Mesenchymal stem cell (in vitro differentiated cells and primary cell): ENCODE results near the gene GDF11.

Experiments used
- DNase-seq: peaks from one replicate; pipeline ENCODE4 v3.0.0-alpha.2; 2013
- H2AFZ ChIP-seq: one replicate; pipeline ENCODE4 v1.6.1; 2013; ENCODE audit warnings: low read depth, mild to moderate bottlenecking, control low read depth, inconsistent platforms, low read length, moderate library complexity
- H2AK5ac ChIP-seq: 2 replicates; pipeline ENCODE4 v1.6.1; 2013; ENCODE audit warnings: low read length, moderate library complexity, mild to moderate bottlenecking, inconsistent platforms; ENCODE audit not compliant: severe bottlenecking
- H2BK120ac ChIP-seq: one replicate; pipeline ENCODE4 v1.6.1; 2013; ENCODE audit warnings: low read depth, mild to moderate bottlenecking, inconsistent platforms, low read length, moderate library complexity
- H2BK12ac ChIP-seq, 2 experiments: one replicate each; pipeline ENCODE4 v1.6.1; 2013; ENCODE audit warnings: inconsistent platforms in 2 of 2, low read length in 2 of 2, mild to moderate bottlenecking in 2 of 2, moderate library complexity in 2 of 2, control low read depth in 1 of 2
- H2BK15ac ChIP-seq: one replicate; pipeline ENCODE4 v1.6.1; 2013; ENCODE audit warnings: mild to moderate bottlenecking, low read depth, inconsistent platforms; ENCODE audit not compliant: poor library complexity, severe bottlenecking
- H2BK5ac ChIP-seq: 2 replicates; pipeline ENCODE4 v1.6.1; 2013; ENCODE audit warnings: low read depth, mild to moderate bottlenecking, low read length, control low read depth, inconsistent platforms; ENCODE audit not compliant: poor library complexity, severe bottlenecking
- H3K14ac ChIP-seq, 2 experiments: one replicate each; pipeline ENCODE4 v1.6.1; 2013; ENCODE audit warnings: inconsistent platforms in 2 of 2, low read length in 2 of 2, control low read depth in 1 of 2, mild to moderate bottlenecking in 1 of 2, moderate library complexity in 1 of 2
- H3K18ac ChIP-seq, 2 experiments: one replicate each; pipeline ENCODE4 v1.6.1; 2013; ENCODE audit warnings: inconsistent platforms in 2 of 2, low read length in 2 of 2, control low read depth in 1 of 2, low read depth in 1 of 2, mild to moderate bottlenecking in 1 of 2
- H3K23ac ChIP-seq, 2 experiments: one replicate each; pipeline ENCODE4 v1.6.1; 2013; ENCODE audit warnings: inconsistent platforms in 2 of 2, low read length in 2 of 2, mild to moderate bottlenecking in 2 of 2, moderate library complexity in 2 of 2, control low read depth in 1 of 2
- H3K27ac ChIP-seq: 2 replicates; pipeline ENCODE4 v1.5.1; 2013; ENCODE audit warnings: mild to moderate bottlenecking, moderate library complexity, low read length, control low read depth, inconsistent platforms; ENCODE audit not compliant: poor library complexity, severe bottlenecking
- H3K27me3 ChIP-seq, 2 experiments: 2 replicates each; pipeline versions ENCODE4 v1.6.1 to v1.7.0; 2013; ENCODE audit warnings: low read length in 2 of 2, mild to moderate bottlenecking in 2 of 2, moderate library complexity in 2 of 2, control low read depth in 1 of 2, inconsistent platforms in 1 of 2; ENCODE audit not compliant: control insufficient read depth in 1 of 2, insufficient read depth in 1 of 2
- H3K36me3 ChIP-seq, 2 experiments: 2 replicates each; pipeline versions ENCODE4 v1.6.1 to v1.7.0; 2013; ENCODE audit warnings: low read length in 2 of 2, control low read depth in 1 of 2, inconsistent platforms in 1 of 2, low read depth in 1 of 2, mild to moderate bottlenecking in 1 of 2; ENCODE audit not compliant: insufficient read depth in 2 of 2, control insufficient read depth in 1 of 2
- H3K4ac ChIP-seq, 2 experiments: one replicate each; pipeline ENCODE4 v1.6.1; 2013; ENCODE audit warnings: inconsistent platforms in 2 of 2, low read length in 2 of 2, mild to moderate bottlenecking in 2 of 2, moderate library complexity in 2 of 2, control low read depth in 1 of 2, low read depth in 1 of 2
- H3K4me1 ChIP-seq: 2 replicates; pipeline ENCODE4 v1.6.1; 2013; ENCODE audit warnings: low read depth, low read length, control low read depth; ENCODE audit not compliant: control insufficient read depth, insufficient read depth
- H3K4me2 ChIP-seq: 2 replicates; pipeline ENCODE4 v1.6.1; 2013; ENCODE audit warnings: low read length, mild to moderate bottlenecking, inconsistent platforms; ENCODE audit not compliant: poor library complexity, severe bottlenecking
- H3K4me3 ChIP-seq, 2 experiments: 2 replicates each; pipeline versions ENCODE4 v1.5.1 to v1.7.0; 2013; ENCODE audit warnings: low read length in 2 of 2, mild to moderate bottlenecking in 2 of 2, control low read depth in 1 of 2, low read depth in 1 of 2; ENCODE audit not compliant: insufficient read depth in 1 of 2
- H3K79me1 ChIP-seq: replicated peaks from 2 replicates; pipeline ENCODE4 v1.6.1; 2013; ENCODE audit warnings: mild to moderate bottlenecking, control low read depth, low read length, inconsistent platforms; ENCODE audit not compliant: poor library complexity, severe bottlenecking
- H3K9ac ChIP-seq: 2 replicates; pipeline ENCODE4 v1.7.0; 2013; ENCODE audit warnings: mild to moderate bottlenecking, low read length, moderate library complexity
- H3K9me3 ChIP-seq: 2 replicates; pipeline ENCODE4 v1.7.0; 2013; ENCODE audit warnings: mild to moderate bottlenecking, low read length; ENCODE audit not compliant: control insufficient read depth
- H4K8ac ChIP-seq: one replicate; pipeline ENCODE4 v1.6.1; 2013; ENCODE audit warnings: inconsistent platforms, mild to moderate bottlenecking, low read length, moderate library complexity
- H4K91ac ChIP-seq: one replicate; pipeline ENCODE4 v1.6.1; 2013; ENCODE audit warnings: mild to moderate bottlenecking, low read length, inconsistent platforms
- WGBS: methylation state at CpG from one replicate; pipeline ENCODE4 v1.1.7; 2013; ENCODE audit warnings: mixed read lengths; 5-methylcytosine and 5-hydroxymethylcytosine counted together

Gene GDF11

GRCh38 chr12:55733021-55733555 is 9.8 kb upstream of the GDF11 start:
- H2AFZ ChIP-seq = no peak overlapping the region
- no peak overlapping the region for H3K4me3 ChIP-seq
- H3K18ac ChIP-seq = no peak overlapping the region
- no peak overlapping the region for H4K91ac ChIP-seq
- H4K8ac ChIP-seq = no peak overlapping the region
- no peak for DNase-seq
- no peak overlapping the region for H3K4me2 ChIP-seq
- no peak overlapping the region for H3K9ac ChIP-seq
- no peaks in the 10 kb centered on the region for H3K27me3 ChIP-seq
- peaks cover 4 to 7% of the 10 kb centered on the region in 2 experiments for H3K36me3 ChIP-seq
- H2BK15ac ChIP-seq = no peak overlapping the region
- H2BK5ac ChIP-seq = no peak overlapping the region
- peaks cover 13% of the 10 kb centered on the region for H3K4me1 ChIP-seq
- H3K14ac ChIP-seq = no peak overlapping the region
- H2BK120ac ChIP-seq = no peak overlapping the region
- 89% methylated on average over 14 of the region's 14 CpGs for WGBS
- H3K9me3 ChIP-seq = no peaks in the 10 kb centered on the region
- no peak overlapping the region for H3K27ac ChIP-seq
- no peak overlapping the region for H2BK12ac ChIP-seq
- no peak overlapping the region for H3K4ac ChIP-seq
- no peak overlapping the region for H2AK5ac ChIP-seq
- H3K23ac ChIP-seq = peak overlapping the region in 1 of 2 experiments; percentile 24
- peaks cover 9% of the 10 kb centered on the region for H3K79me1 ChIP-seq

- Histone ChIP-seq H2BK5ac (no peak overlapping the region), H3K36me3 (peaks cover 4 to 7% of the 10 kb centered on the region in 2 experiments), H3K4me3 (no peak overlapping the region), H3K79me1 (peaks cover 9% of the 10 kb centered on the region), H3K27me3 (no peaks in the 10 kb centered on the region), H3K4me1 (peaks cover 15% of the 10 kb centered on the region), H2AK5ac (no peak overlapping the region), H3K27ac (no peak overlapping the region), H2AFZ (no peak overlapping the region), H3K18ac (no peak overlapping the region), H3K4ac (no peak overlapping the region), H3K23ac (no peak overlapping the region), H2BK15ac (no peak overlapping the region), H2BK12ac (no peak overlapping the region), H3K9me3 (no peaks in the 10 kb centered on the region), H3K14ac (no peak overlapping the region), H3K4me2 (no peak overlapping the region), H3K9ac (no peak overlapping the region), H4K91ac (no peak overlapping the region), H4K8ac (no peak overlapping the region), H2BK120ac (no peak overlapping the region)
- 98% methylated on average over 2 of the region's 2 CpGs for WGBS
- DNase-seq = no peak
Measured at GRCh38 chr12:55733858-55734257, 9.1 kb upstream of the GDF11 start.

GRCh38 chr12:55734595-55734994 is 8.3 kb upstream of the GDF11 start:
- Histone ChIP-seq H2BK12ac (no peak overlapping the region), H3K14ac (no peak overlapping the region), H2AK5ac (no peak overlapping the region), H3K79me1 (peaks cover 9% of the 10 kb centered on the region), H3K27ac (no peak overlapping the region), H3K4me2 (no peak overlapping the region), H3K36me3 (peaks cover 4 to 7% of the 10 kb centered on the region in 2 experiments), H3K4me1 (peaks cover 15% of the 10 kb centered on the region), H4K8ac (no peak overlapping the region), H2BK120ac (no peak overlapping the region), H4K91ac (no peak overlapping the region), H3K9ac (no peak overlapping the region), H3K27me3 (no peaks in the 10 kb centered on the region), H2BK5ac (no peak overlapping the region), H3K4ac (no peak overlapping the region), H3K18ac (no peak overlapping the region), H3K23ac (no peak overlapping the region), H2BK15ac (no peak overlapping the region), H3K4me3 (no peak overlapping the region), H3K9me3 (no peaks in the 10 kb centered on the region), H2AFZ (no peak overlapping the region)
- DNase-seq = no peak
- WGBS = 100% methylated on average over 2 of the region's 3 CpGs

GRCh38 chr12:55736076-55736475 is 6.8 kb upstream of the GDF11 start:
- Histone ChIP-seq H3K4me1 (peaks cover 8% of the 10 kb centered on the region), H3K4me3 (no peak overlapping the region), H2BK12ac (no peak overlapping the region), H4K8ac (no peak overlapping the region), H3K4me2 (no peak overlapping the region), H3K18ac (no peak overlapping the region), H3K9me3 (no peaks in the 10 kb centered on the region), H2AFZ (no peak overlapping the region), H2AK5ac (no peak overlapping the region), H4K91ac (no peak overlapping the region), H3K4ac (no peak overlapping the region), H3K79me1 (peaks cover 7% of the 10 kb centered on the region), H3K14ac (no peak overlapping the region), H3K23ac (no peak overlapping the region), H3K9ac (peak overlapping the region; percentile 29), H2BK15ac (no peak overlapping the region), H3K36me3 (peaks cover 4 to 7% of the 10 kb centered on the region in 2 experiments), H2BK120ac (no peak overlapping the region), H2BK5ac (no peak overlapping the region), H3K27me3 (no peaks in the 10 kb centered on the region), H3K27ac (no peak overlapping the region)
- no peak for DNase-seq
- 78% methylated on average over 3 of the region's 3 CpGs for WGBS
